ENCODE results near the gene BCAP29. TPM values are rescaled to one million over a fixed set of nuclear protein-coding genes. Genes with fewer than 3 reads are reported as not detected.

BCAP29 gene
- total RNA-seq, 1 donor from 2014 or later: 69.6 TPM

DNA sequence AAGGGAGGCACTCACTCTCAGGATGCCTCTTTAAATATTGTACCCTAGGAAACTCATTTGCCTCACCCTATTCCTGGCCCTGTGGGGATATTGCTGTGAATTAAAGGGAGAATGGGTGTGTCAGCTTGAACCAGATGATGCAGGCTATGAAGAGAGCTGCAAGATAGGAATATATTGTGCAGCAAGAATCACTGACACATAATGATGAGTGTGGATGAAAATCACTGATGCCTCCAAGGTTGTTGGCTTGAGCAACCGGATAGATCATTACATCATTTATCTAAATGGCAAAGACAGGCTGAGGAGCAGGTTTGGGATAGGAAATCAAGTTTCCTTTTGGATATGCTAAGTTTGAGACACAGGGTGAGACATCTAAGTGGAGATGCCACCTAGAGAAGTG is 86.7 kb downstream of the BCAP29 start:
- DNase-seq (ENCODE audit: low read depth in 2 of 2): no peak

DNA sequence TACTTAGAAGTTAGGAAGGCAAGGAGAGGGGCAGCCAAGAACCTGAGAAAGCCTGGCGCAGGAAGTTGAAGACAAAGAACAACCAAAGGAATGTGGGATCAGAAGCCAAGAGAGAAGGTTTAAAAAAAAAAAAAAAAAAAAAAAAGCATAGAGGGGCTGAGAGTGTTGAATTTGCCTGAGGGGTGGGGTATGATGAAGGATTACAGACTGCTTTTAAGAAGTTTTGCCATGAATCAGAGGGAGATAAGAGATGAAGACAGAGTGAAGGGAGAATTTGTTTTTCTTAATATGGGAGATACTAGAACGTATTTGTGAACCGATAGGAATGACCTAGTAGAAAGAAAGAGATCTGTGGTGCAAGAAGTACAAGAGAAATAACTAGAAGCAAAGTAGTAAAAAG is 87.3 kb downstream of the BCAP29 start:
- DNase-seq (ENCODE audit: low read depth in 2 of 2): no peak

DNA sequence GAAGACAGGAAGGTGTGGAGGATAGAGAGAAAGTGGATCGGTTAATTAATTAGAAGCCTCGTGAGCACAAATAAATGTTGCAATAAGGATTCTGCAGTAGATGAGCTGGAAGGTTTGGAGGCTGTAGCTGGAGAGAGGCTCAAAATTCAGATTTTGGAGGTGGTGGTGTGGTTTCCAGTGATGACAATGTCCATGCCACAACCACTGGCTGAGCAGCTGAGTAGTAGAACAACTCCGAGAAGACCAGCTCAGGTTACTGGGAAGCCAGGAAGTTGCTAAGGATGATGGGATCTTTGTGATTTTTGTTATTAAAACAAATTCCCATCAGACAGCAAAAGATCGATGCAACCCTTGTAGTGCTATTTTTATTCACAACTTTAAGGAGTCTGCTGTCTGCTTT is 88.2 kb downstream of the BCAP29 start:
- DNase-seq (ENCODE audit: low read depth in 2 of 2): no peak

Other genes starting within 250 kb of the BCAP29 start
- gene GPR22, start 110.2 kb upstream of the BCAP29 start, total RNA-seq: not detected in 2 replicates
- gene COG5, start 16.3 kb upstream of the BCAP29 start, total RNA-seq: 15.7 and 19.6 TPM in 2 replicates
- 3.2 and 3.5 TPM in 2 replicates for gene DUS4L, start 16.3 kb upstream of the BCAP29 start, total RNA-seq
- 6.5 and 9.8 TPM in 2 replicates for gene SLC26A4, start 80.6 kb downstream of the BCAP29 start, total RNA-seq
- gene CBLL1, start 163.9 kb downstream of the BCAP29 start, total RNA-seq: 11.7 and 12.6 TPM in 2 replicates
- not detected in 2 replicates for gene SLC26A3, start 223.0 kb downstream of the BCAP29 start, total RNA-seq

Data from lung microvascular endothelial cell (primary cell).